Fibroblast of peridontal ligament (primary cell): ENCODE measurements around the gene KSR1.

Source experiments
- DNase-seq: peaks from one replicate; pipeline ENCODE4 v3.0.0-alpha.2; 2010; ENCODE audit errors: extremely low read depth

Gene KSR1

GRCh38 chr17:27590864-27591263 is 134.6 kb downstream of the KSR1 start:
- no peak for DNase-seq

- no peak for DNase-seq
Measured at GRCh38 chr17:27591986-27592385, 135.7 kb downstream of the KSR1 start.

GRCh38 chr17:27593232-27593856 is 137.1 kb downstream of the KSR1 start:
- no peak for DNase-seq

- no peak for DNase-seq
Measured at GRCh38 chr17:27593857-27594255, 137.6 kb downstream of the KSR1 start.

- no peak for DNase-seq
Measured at GRCh38 chr17:27595208-27595607, 139.0 kb downstream of the KSR1 start.

GRCh38 chr17:27596096-27596495 is 139.8 kb downstream of the KSR1 start:
- DNase-seq: peak; percentile 2

GRCh38 chr17:27596566-27597187 is 140.4 kb downstream of the KSR1 start:
- no peak for DNase-seq

GRCh38 chr17:27597188-27597580 is 140.9 kb downstream of the KSR1 start:
- DNase-seq: no peak

- DNase-seq: no peak
Measured at GRCh38 chr17:27597783-27598320, 141.6 kb downstream of the KSR1 start.

GRCh38 chr17:27598337-27599050 is 142.2 kb downstream of the KSR1 start:
- no peak for DNase-seq

- DNase-seq: peak; percentile 35
Measured at GRCh38 chr17:27600471-27600870, 144.2 kb downstream of the KSR1 start.

GRCh38 chr17:27601069-27601974 is 145.1 kb downstream of the KSR1 start:
- peak; percentile 84 for DNase-seq

- no peak for DNase-seq
Measured at GRCh38 chr17:27601975-27602302, 145.7 kb downstream of the KSR1 start.

GRCh38 chr17:27602721-27603420 is 146.6 kb downstream of the KSR1 start:
- DNase-seq: peak; percentile 66

GRCh38 chr17:27603421-27603770 is 147.1 kb downstream of the KSR1 start:
- DNase-seq: no peak

- DNase-seq: no peak
Measured at GRCh38 chr17:27603880-27604794, 147.9 kb downstream of the KSR1 start.

- DNase-seq: no peak
Measured at GRCh38 chr17:27605409-27605808, 149.2 kb downstream of the KSR1 start.

GRCh38 chr17:27607521-27608091 is 151.4 kb downstream of the KSR1 start:
- DNase-seq: no peak

GRCh38 chr17:27608328-27609230 is 152.3 kb downstream of the KSR1 start:
- no peak for DNase-seq
